ENCODE results near the gene BMPR1A.

DNA sequence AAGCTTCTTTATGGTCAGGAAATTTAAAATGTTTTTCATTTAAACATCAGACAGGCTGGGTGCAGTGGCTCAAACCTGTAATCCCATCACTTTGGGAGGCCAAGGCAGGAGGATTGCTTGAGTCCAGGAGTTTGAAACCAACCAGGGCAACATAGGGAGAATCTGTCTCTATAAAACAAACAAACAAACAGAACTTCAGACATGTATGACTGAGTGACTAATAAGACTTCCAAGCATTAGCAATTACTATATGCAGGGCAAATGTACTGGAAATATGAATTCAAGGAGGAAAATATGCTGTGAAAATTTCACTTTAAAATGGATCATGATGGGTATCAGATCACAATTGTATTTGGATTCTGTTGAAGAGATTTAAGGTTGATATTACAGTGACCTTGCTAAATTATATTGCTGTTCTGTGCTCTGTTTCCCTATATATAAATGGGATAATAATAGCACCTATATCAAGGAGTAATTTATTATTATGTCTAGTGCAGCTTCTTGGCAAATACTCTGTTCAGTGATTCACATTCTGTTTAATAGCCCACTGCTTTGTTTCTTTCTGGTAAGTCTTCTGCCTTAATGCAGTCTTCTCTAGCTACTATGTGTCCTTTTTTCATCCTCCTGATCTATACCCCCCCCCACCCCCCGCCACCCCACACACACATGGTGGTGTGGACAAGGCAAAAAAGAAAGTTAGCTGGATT lies 36.2 kb downstream of the BMPR1A start:
- TF ChIP-seq SIN3A (IDR thresholded peaks at IDR 0.05; ENCODE audit: borderline replicate concordance, insufficient read depth, low read length) (no peak), POLR2AphosphoS5 (IDR thresholded peaks at IDR 0.05; ENCODE audit: low read depth, low read length) (no peak), TAF1 (IDR thresholded peaks at IDR 0.05; ENCODE audit: borderline replicate concordance, insufficient read depth, low read length) (no peak)
- TF ChIP-seq, protein P1, sequence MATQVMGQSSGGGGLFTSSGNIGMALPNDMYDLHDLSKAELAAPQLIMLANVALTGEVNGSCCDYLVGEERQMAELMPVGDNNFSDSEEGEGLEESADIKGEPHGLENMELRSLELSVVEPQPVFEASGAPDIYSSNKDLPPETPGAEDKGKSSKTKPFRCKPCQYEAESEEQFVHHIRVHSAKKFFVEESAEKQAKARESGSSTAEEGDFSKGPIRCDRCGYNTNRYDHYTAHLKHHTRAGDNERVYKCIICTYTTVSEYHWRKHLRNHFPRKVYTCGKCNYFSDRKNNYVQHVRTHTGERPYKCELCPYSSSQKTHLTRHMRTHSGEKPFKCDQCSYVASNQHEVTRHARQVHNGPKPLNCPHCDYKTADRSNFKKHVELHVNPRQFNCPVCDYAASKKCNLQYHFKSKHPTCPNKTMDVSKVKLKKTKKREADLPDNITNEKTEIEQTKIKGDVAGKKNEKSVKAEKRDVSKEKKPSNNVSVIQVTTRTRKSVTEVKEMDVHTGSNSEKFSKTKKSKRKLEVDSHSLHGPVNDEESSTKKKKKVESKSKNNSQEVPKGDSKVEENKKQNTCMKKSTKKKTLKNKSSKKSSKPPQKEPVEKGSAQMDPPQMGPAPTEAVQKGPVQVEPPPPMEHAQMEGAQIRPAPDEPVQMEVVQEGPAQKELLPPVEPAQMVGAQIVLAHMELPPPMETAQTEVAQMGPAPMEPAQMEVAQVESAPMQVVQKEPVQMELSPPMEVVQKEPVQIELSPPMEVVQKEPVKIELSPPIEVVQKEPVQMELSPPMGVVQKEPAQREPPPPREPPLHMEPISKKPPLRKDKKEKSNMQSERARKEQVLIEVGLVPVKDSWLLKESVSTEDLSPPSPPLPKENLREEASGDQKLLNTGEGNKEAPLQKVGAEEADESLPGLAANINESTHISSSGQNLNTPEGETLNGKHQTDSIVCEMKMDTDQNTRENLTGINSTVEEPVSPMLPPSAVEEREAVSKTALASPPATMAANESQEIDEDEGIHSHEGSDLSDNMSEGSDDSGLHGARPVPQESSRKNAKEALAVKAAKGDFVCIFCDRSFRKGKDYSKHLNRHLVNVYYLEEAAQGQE (IDR thresholded peaks at IDR 0.05; ENCODE audit: insufficient read depth in 1 of 2, low read depth in 2 of 2, low read length in 2 of 2) = no peak
